Cardiac fibroblast (primary cell): ENCODE measurements around the gene STXBP4.

ENCODE experiments used
- DNase-seq, 2 donors: peaks; one replicate each; pipeline versions ENCODE4 v3.0.0 to v3.0.0-alpha.2; 2010; ENCODE audit warnings: low read depth in 2 of 2
- H3K4me3 ChIP-seq, 2 donors: replicated peaks in 1 of 2; 1 replicate in 1 of 2; 2 replicates in 1 of 2; pipeline ENCODE4 v1.5.1; 2011; ENCODE audit warnings: low read depth in 2 of 2, low read length in 2 of 2, mild to moderate bottlenecking in 2 of 2, moderate library complexity in 1 of 2
- CTCF ChIP-seq: IDR thresholded peaks from one replicate; pipeline ENCODE4 v1.5.1; 2011; ENCODE audit warnings: low read depth, mild to moderate bottlenecking, low read length, inconsistent platforms

STXBP4 gene

GRCh38 chr17:55120651-55121050, 152.1 kb downstream of the STXBP4 start:
- no peak overlapping the region for H3K4me3 ChIP-seq
- TF ChIP-seq CTCF: no peak
- no peak for DNase-seq

- H3K4me3 ChIP-seq: no peak overlapping the region
- no peak for TF ChIP-seq CTCF
- DNase-seq: no peak
Measured at GRCh38 chr17:55121268-55121667, 152.7 kb downstream of the STXBP4 start.

- no peak overlapping the region for H3K4me3 ChIP-seq
- no peak for DNase-seq
- TF ChIP-seq CTCF: no peak
Measured at GRCh38 chr17:55122114-55122513, 153.5 kb downstream of the STXBP4 start.

- no peak for TF ChIP-seq CTCF
- H3K4me3 ChIP-seq: no peak overlapping the region
- no peak for DNase-seq
Measured at GRCh38 chr17:55124730-55125360, 156.3 kb downstream of the STXBP4 start.

GRCh38 chr17:55133583-55133982, 165.0 kb downstream of the STXBP4 start:
- no peak overlapping the region for H3K4me3 ChIP-seq
- no peak for DNase-seq
- no peak for TF ChIP-seq CTCF

- peak in 1 of 2 donors; percentile 43 for DNase-seq
- no peak for TF ChIP-seq CTCF
- H3K4me3 ChIP-seq: no peak overlapping the region
Measured at GRCh38 chr17:55134486-55135157, 166.1 kb downstream of the STXBP4 start.
